ENCODE results near the gene MRPL21. TPM values are rescaled to one million over a fixed set of nuclear protein-coding genes. Genes with fewer than 3 reads are reported as not detected.

The MRPL21 gene
- total and polyA plus RNA-seq, 9 of the 15 experiments (the other 6 are each of a cell fraction or from before 2014, with no cell fraction given): 196 to 618 (median 232) TPM

GRCh38 chr11:68897441-68897840, 6.2 kb downstream of the MRPL21 start (continued):
- TF ChIP-seq CEBPZ (IDR thresholded peaks at IDR 0.05; ENCODE audit: borderline replicate concordance, low read depth, low read length): no peak
- no peak for TF ChIP-seq TAF7 (tag; IDR thresholded peaks at IDR 0.05)
- no peak for TF ChIP-seq CBFA2T3 (IDR thresholded peaks at IDR 0.05)
- TF ChIP-seq SMAD1 (IDR thresholded peaks at IDR 0.05; ENCODE audit: low read depth, low read length, partially characterized antibody): no peak

- Histone ChIP-seq H3K4me1 (replicated peaks in 1 of 2; ENCODE audit: control insufficient read depth in 2 of 2, insufficient read depth in 2 of 2, low read length in 2 of 2) (peaks cover 3 to 6% of the 10 kb centered on the region in 2 experiments; a peak in 4 of 5 replicates), H3K79me2 (ENCODE audit: control insufficient read depth, insufficient read depth, low read length) (peaks cover 23% of the 10 kb centered on the region), H4K20me1 (replicated peaks; ENCODE audit: control insufficient read depth, insufficient read depth, low read length) (peaks cover 11% of the 10 kb centered on the region), H3K9me1 (ENCODE audit: control insufficient read depth, insufficient read depth, low read length) (no peaks in the 10 kb centered on the region), H3K27ac (ENCODE audit: extremely low read depth, low read depth, low read length) (no peak overlapping the region), H3K36me3 (ENCODE audit: control insufficient read depth, insufficient read depth, low read length) (peaks cover 94% of the 10 kb centered on the region; the same call in 2 of the 3 replicates), H3K9me3 (replicated peaks; ENCODE audit: control insufficient read depth, insufficient read depth, low read depth, low read length) (no peaks in the 10 kb centered on the region), H3K9ac (ENCODE audit: insufficient read depth in 1 of 2, low read depth in 2 of 2, low read length in 2 of 2) (no peak overlapping the region), H3K27me3 (ENCODE audit: control insufficient read depth in 2 of 2, insufficient read depth in 2 of 2, low read length in 2 of 2) (no peaks in the 10 kb centered on the region), H2AFZ (ENCODE audit: low read depth, low read length) (no peak overlapping the region), H3K4me2 (ENCODE audit: insufficient read depth, low read length) (no peak overlapping the region), H3K4me3 (no peak overlapping the region)
- WGBS (ENCODE audit: insufficient coverage, low coverage, missing lambda C conversion rate): 91% methylated on average over 21 of the region's 23 CpGs
- no peak for DNase-seq (ENCODE audit: extremely low read depth in 1 of 4, low spot score in 3 of 4)
- CTCF ChIA-PET (ENCODE audit: low intra/inter-chr PET ratio): no interaction called here
- TF ChIP-seq POLR2G (IDR thresholded peaks at IDR 0.05; ENCODE audit: low read depth, low read length) (peak; percentile 61), MAFF (IDR thresholded peaks at IDR 0.05; ENCODE audit: low read length) (no peak), RBFOX2 (IDR thresholded peaks at IDR 0.05; ENCODE audit: low read depth, low read length) (peak; percentile 62), NCOA1 (IDR thresholded peaks at IDR 0.05; ENCODE audit: low read depth) (no peak)
- intact Hi-C loops (cut with micrococcal nuclease) (no loop called here), in situ Hi-C loops (cut with MboI) (no loop called here)
- BruUV-seq (replicated peaks): no TSS peak
- POLR2A ChIA-PET: no interaction called here
- no peak for ATAC-seq
- no peak for FAIRE-seq
Observed at GRCh38 chr11:68896171-68896959, 7.3 kb downstream of the MRPL21 start.

Measured in K562 (cell line).